ENCODE measurements around the gene SRD5A3.

- TF ChIP-seq CTCF (IDR thresholded peaks at IDR 0.05; ENCODE audit: low read depth, low read length) (no peak), EZH2phosphoT487 (IDR thresholded peaks at IDR 0.05; ENCODE audit: low read depth) (no peak)
Observed at GRCh38 chr4:55381502-55381901, 35.5 kb downstream of the SRD5A3 start.
